Body of pancreas (tissue), 4 donors: ENCODE data around the gene MYL7.

Experiments
- POLR2A ChIP-seq, 3 donors: fragments of 450-650 bp; IDR thresholded peaks; one replicate each; pipeline ENCODE4 v1.6.1; 2016; ENCODE audit warnings: antibody characterized with exemption in 3 of 3, mild to moderate bottlenecking in 2 of 3
- TF ChIP-seq, protein P1 (sequence below), 7 experiments: fragments of 450-650 bp in 4 of 7; fragments of 200-600 bp in 3 of 7; sonication (generic) in 3 of 7; IDR thresholded peaks; one replicate each; pipeline ENCODE4 v1.5.1; 2016 to 2019; ENCODE audit warnings: antibody characterized with exemption in 7 of 7

- TF ChIP-seq, protein P1, sequence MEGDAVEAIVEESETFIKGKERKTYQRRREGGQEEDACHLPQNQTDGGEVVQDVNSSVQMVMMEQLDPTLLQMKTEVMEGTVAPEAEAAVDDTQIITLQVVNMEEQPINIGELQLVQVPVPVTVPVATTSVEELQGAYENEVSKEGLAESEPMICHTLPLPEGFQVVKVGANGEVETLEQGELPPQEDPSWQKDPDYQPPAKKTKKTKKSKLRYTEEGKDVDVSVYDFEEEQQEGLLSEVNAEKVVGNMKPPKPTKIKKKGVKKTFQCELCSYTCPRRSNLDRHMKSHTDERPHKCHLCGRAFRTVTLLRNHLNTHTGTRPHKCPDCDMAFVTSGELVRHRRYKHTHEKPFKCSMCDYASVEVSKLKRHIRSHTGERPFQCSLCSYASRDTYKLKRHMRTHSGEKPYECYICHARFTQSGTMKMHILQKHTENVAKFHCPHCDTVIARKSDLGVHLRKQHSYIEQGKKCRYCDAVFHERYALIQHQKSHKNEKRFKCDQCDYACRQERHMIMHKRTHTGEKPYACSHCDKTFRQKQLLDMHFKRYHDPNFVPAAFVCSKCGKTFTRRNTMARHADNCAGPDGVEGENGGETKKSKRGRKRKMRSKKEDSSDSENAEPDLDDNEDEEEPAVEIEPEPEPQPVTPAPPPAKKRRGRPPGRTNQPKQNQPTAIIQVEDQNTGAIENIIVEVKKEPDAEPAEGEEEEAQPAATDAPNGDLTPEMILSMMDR (IDR thresholded peaks at IDR 0.05): no peak
- TF ChIP-seq POLR2A (IDR thresholded peaks at IDR 0.05): no peak
These were observed 4.4 kb downstream of the MYL7 start for GRCh38 chr7:44136731-44137130.
